Measurements from ENCODE around the gene SPATA32.
"Not testable (repeated sequence)": the region's sequence is repeated elsewhere in the genome, so short reads cannot be mapped to it uniquely, and the experiment has no call there.

Gene SPATA32, protein sequence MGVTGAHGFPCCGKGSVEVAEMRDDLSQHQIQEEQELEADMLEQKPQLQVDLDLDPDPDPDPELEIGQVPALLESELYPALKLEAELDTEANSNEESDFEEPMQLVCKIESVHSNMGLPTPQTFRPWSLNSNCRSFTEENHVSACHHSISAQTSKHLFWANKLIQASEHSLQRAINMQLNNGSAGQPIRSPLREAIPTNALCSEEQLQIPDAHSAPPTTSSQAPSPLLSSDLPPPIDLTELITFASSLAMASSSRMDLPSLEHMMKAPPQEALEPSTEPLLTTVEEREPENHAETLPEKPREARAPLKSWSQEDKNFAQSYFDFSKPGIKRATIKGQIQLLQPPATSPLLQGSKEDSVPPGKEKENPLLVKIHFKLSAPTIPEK

DNA sequence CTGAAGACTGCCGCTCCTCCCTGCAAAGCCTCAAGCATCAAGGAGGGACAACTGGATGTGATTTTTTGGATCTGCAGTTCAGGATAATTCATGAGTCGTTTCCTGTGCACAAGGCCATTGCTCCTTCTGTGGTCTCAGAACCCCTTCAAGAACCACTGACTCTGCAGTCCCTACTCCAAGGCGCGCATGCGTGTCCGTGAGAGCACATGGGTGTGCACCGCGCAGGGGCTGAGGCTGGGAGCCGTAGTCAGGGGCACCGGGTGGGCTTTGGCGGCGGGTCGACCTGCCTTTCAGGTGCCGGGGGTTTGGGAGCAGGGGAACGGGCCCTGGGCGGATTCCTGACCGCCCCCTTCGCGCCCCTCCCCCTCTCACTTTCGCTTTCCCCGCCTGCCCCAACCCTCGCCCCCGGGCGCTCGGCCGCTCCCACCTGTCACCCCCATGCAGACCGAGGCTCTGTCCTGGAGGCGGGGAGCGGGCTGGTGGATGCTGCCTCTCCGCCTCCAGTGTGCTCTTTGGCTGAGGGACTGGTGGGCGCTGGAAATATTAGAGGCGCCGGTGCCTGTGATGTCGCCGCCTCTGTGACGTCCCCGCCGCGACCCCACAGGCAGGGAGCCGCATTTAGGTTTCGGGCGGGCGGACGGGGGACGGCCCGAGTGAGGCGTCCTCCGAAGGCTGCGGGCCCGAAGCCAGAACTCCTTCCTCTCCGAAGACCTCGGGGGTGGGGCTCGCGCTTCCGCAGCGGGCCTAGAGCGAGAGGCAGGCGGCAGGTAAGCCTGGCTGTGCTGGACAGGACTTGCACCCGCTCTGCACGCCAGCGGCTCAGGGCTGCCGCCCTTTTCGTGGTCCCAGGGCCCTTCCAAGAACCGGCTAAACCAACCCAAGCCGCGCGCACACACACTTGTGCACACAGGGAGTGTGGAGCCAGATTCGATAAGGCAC is at the start of gene SPATA32:
Gene SPATA32 (minus strand): TSS at position 518 of the 939 bp plus-strand sequence. CDS start 78 bp downstream, at position 440.
- DNase-seq: no peak

DNA sequence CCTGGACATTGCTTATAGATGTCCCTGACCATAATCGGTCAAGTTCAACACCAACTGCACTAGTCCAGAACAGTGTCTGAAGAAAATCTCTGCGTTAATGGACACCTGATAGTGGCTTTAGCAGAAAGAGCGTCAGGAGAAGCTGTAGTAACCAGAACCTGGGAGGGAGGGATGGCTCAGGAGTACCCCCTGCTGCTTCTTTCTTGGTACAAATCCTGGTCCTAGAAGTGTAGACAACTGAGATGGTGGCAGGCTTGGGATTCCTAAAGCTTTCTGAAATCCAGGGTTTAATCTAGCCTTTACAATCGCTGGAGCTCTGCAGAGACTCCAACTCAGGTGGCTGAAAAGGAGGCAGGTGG is 49.5 kb upstream of the SPATA32 start:
- DNase-seq: no peak

DNA sequence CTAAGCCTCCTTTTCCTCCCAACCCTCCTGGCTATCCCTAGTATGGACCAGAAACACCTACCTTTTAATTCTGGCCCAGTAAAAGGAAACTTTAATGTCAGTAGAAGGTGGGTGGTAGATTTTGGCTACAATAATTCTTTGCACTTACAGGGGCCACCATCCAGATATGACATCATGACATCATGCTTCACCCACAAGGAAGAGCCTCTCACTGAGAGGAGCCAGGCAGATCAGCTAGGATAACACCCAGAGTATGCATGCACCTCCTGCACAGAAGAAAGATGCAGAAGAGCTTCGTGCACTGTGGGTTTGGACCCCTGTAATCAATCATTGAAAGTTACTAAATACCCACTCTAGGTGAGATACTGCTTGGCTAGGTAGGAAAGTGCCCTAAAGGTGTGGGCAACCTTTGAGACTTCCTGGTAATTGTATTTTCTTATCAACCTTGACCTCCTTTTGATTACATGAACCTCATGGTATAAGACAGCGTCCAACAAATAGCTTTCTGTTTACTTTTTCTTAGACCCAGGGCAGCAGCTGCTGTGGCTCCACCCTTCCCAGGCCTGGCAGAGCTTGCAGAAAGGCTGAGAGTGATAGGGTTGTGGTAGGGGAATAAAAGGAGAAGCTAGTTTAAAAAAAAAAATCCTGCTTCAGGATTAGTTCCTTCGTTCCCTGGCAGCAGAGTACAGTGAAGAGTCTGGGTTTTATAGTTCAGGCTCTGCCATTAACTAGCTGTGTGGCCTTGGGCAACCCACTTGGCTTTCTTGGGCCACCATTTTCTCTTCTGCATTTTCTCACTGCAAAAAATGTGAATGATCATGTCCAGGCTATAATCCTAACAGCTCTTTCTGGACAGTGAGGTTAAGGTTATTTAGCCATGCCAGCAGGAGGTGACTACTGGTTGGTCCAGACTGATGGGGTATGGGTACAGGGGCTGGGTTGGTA is 48.8 kb upstream of the SPATA32 start:
- DNase-seq: no peak

DNA sequence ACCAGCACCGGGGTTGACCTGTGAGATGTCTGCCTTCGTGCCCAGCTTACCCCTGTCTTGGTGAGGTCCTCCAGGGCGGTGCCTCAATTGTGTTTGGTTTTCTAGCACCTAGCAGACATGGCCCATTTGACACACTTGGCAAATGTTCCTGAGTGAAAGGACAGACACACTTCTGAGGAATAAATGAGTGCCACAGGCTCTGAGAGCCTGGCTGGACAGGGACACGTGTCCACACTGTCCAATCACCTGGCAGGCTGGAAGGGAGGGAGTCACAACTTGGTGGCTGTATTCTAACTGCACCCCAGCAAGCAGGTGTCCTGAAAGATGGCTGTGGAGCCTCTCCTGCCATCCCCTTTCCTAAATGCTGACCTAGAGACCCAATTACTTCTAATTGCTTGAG is 47.5 kb upstream of the SPATA32 start:
- no peak for DNase-seq

DNA sequence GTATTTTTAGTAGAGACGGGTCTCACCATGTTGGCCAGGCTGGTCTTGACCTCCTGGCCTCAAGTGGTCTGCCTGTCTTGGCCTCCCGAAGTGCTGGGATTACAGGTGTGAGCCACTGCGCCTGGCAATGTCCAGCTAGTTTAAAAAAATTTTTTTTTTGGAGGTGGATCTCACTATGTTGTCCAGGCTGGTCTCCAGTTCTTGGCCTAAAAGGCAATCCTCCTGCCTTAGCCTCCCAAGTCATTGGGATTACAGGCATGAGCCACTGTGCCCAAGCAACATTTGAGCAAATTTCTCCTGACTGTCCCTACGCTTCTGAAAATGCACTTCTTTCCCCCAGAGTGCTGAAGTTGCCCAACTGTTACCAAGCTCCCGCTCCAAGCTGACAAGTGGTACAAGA is 46.9 kb upstream of the SPATA32 start:
- no peak for DNase-seq

DNA sequence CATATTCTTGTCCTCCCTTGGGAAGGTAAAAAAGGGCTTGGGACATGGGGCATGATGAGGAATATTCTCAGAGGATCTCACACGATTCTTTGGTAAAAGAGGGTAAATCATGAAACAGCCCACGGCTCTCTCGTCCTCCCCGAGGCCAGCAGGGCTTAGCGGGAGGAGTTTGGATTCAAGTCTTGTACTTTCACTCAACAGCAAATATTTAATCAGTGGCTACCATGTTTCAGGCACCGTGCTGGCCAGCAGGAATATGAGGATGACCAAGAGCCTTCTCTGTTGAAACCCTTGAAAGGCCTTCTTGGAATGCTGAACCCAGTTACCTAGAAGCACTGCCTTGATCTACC is 46.1 kb upstream of the SPATA32 start:
- no peak for DNase-seq

DNA sequence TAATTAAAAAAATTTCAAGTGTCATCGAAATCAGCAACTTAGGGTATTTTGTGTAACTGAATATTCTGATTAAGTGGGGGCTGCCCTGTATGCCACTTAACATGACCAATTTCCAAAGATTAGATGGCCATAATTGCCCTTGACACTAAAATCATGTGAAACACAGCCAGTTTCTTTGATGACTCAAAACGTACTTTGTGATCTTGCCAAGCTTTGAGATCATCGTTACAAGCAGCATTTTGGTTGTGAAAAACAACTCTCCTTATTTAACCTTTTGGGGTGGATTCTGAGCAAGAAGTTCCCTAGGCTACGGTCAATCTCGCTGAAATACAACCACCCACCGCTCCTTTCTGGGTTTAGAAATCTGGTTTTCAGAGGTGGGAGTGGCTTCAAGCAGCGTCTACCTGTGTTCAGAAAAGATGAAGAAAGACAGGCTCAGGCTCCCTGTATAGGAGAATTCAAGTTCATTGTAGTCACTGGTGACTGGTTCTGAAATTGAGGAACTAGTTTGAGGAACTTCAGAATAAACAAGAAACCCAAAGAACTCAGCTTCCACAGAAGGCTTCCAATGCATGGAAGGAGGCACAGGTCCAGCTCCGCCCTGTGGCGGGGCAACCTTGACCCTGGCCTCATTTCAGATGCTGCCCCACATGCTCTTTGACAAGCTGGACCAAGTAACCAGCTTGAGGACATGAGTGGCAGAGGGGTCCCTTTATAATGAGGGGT is 45.6 kb upstream of the SPATA32 start:
- DNase-seq: peak; percentile 91

DNA sequence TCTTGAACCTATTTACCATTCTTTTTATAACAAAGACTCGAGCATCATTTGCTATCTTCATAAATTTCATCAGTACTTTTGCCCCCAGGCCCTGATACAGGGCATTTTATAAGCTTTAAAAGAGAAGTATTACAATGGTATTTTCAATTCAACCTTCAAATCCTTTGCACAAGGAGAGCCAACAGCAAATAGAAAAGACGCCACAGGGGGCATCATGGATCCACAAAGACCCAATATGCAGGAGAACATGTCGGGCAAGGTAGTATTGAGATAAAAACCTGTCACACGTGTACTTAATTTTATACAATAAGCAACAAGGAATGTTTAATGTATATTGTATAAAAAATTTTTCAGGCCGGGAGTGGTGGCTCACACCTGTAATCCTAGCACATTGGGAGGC is 44.7 kb upstream of the SPATA32 start:
- DNase-seq: no peak

DNA sequence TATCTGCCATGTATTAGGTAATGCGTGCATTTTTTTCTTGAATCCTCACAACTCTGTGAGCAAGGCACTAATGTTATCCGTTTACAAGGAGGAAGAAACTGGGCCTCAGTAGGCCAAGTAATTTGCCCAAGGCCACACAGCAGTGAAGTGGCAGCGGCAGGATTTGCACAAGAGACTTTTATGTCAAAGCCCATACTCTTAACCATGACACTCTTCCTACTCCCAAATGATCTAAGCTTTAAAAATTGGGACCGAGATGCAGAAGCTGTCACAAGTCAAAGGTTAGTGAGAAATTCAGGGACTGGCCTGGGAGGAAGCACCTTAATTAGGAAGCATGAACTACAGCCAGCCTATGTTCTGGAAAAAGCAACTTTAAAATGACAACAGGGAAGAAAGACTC is 44.2 kb upstream of the SPATA32 start:
- DNase-seq: no peak

DNA sequence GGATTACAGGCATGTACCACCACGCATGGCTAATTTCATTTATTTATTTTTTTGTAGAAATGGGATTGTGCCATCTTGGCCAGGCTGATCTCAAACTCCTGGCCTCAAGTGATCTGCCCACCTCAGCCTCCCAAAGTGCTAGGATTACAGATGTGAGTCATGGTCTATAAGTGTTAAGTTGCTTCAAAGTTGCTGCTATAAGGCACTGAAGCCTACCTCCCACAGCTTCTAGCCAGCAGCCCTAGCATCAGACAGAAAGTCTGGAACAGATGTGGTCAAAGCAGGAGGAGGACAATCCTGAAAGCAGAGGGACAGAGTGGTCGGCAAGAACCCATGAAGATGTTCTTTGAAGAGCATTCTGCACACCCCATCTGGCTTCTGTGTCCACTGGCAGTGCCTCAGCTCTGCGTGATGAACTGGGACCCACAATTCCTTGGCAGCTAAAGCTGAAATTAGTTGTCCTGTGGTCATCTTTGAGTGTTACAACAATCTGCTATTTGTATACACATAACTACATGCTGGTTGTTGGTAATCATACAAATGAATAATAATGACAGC is 43.7 kb upstream of the SPATA32 start:
- peak; percentile 88 for DNase-seq

DNA sequence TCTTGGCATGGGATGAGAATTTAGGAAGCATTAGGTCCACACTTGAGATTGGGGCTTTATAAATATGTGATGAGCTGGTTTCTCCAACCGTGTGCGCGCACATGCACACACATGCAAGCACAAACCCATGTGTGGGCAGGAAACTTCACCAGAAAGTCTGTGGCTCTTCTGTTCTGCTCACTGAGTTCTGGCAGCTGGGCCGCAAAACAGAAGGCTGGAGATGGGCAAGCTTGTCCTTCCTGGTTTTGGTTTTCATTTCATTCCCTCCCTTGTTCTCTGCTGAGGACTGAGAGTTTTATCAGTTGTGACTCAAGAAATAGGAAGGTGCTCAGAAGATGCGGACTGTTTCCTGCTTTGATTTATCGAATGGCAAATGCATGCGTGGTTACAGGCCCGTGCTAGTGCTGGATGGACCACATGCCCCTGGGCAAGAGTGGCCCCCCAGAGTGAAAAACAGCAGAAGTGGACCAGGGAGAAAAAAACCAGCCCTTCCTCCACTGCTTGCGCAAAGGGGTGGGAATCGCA is 40.8 kb upstream of the SPATA32 start:
- no peak for DNase-seq

DNA sequence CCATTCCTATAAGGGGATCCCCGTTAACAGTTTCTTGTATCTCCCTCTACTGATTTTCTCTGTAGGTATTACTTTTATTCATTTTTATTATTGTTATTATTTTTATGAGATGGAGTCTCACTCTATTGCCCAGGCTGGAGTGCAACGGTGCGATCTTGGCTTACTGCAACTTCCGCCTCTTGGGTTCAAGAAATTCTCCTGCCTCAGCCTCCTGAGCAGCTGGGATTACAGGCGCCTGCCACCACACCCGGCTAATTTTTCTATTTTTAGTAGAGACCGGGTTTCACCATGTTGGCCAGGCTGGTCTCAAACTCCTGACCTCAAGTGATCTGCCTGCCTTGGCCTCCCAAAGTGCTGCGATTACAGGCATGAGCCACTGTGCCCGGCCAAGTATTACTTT is 40.3 kb upstream of the SPATA32 start:
- DNase-seq: not testable (repeated sequence)

DNA sequence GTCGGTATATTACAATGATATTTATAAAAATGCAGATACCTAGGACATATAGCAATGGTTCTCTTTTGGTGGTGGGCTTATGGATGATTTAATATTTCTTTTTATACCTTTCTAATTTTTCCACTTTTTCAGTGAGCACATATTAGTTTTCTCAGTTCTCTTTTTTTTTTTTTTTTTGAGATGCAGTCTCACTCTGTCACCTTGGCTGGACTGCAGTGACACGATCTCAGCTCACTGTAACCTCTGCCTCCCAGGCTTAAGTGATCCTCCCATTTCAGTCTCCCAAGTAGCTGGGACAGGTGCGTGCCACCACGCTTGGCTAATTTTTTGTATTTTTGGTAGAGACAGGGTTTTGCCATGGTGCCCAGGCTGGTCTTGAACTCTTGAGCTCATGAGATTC is 39.8 kb upstream of the SPATA32 start:
- DNase-seq: no peak

DNA sequence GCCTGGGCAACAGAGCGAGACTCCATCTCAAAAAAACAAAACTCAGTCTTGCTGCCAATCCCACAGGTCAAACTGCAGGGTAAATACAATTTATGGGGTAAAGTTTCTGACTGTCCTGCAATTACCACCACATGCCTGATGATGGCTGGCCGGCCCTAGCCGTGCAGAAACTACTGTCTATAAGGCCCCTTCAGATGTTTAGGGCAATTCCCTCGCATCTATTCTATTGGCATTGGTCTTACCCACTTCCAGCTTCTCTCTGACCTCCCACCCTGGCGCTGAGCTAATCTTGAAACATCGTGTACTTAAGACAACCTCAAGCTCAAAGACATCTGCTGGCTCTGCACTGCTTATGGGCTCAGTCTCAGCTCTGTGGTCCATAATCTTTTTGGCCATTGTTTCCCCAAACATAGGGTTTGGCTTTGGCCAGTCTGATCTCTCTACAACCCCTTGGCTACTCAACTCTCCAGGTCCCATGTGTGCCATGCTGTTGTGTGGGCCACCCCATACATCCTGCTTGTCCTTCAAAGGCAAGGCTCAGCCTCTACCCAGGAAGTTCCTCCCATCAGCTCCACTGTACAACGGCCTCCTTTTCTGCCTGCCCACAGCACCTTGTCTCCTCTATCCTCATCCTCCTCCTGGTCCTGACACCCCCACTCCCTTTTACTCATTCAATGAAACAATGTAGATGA is 38.3 kb upstream of the SPATA32 start:
- no peak for DNase-seq

DNA sequence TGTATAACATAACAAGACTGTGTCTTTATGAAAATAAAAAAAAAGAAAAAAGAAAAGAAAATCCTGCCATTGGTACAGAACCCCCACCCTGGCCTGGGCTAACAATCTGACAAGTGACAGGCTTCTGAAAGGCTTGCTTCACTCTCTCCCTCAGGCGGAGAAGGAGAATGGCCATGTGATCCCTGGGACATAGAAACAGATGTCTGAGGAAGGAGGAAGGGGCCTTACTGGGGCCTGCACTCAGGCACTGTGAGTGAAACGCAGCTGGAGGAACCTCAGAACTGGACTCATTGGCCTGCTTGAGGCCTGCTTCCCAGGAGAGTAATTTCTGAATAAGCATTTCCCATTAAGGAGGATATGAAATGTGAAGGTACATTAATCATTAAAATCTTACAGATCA is 37.5 kb upstream of the SPATA32 start:
- DNase-seq: no peak

DNA sequence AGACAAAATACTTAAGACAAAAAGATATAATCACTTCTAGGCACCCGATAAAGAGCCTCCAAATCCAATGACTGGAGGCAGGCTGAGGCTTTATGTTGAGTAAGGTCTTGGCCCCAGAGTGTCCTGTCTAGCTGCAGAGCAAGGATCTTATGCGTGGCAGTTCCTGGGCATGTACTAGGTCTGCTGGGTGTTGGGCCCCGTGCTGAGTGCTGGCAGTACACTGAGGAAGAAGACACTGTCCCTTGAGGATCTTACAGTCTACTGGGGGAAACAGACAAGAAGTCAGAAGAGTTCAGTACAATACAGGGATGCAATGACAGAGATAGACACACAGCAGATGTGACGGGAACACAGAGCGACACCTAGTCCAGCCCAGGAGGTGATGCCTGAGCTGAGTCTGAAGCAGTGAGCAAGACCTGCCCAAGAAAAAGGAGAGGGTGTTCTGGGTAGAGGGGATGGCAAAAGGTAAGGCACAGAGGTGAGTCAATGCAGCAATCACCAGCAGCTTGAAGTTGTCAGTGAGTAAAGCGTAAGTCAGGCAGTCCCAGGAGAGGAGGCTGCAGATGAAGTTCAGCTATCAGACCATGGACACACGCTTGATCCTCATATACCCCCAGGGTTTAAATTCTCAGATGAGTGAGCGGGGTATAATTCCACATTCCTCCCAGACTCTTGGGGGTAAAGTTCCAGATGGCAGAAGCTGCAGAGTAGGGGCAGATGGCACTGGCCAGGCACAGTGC is 36.8 kb upstream of the SPATA32 start:
- no peak for DNase-seq

DNA sequence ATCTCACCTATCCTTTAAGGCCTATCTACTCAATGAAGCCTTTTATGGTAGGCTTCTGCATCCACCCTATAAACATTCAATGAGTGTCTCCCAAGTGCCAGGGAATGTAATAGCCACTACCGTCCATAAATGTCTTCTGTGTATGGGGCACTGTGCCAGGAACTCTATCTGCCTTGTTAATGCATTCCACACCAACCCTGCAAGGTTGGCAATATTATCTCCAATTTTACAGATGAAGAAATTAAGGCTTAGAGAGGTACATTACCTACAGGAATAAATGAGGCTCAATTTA is 34.9 kb upstream of the SPATA32 start:
- no peak for DNase-seq

DNA sequence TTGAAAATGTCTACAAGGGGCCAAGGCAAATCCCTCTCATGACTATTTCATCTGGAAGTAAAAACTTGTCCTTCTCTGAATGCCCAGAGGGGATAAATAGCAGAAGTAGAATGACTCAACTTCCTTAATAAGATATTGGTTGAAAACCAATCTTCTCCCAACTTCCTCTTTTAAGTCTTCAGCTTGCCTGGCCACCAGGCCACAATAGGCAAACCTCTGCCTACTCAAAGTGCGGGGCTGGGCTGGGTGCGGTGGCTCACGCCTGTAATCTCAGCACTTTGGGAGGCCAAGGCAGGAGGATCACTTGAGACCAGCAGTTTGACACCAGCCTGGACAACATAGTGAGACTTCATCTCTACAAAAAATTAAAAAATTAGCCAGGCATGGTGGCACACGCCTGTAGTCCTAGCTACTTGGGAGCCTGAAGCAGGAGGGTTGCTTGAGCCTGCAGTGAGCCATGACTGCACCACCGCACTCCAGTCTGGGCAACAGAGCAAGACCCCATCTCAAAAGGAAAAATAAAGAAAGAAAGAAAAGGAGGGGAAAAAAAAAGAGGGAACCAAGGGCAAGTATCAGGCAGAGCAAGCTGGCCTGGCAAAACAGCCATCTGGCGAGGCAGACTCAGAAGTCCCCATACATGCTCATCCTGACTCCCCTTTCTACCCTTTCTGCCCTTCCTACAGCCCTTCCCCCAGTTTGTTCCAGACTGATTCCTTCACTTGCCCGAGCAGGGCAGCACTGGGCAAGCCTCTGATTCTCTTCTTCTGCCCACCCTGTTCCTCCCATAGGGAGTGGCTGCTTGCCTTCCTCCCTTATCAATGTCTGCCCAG is 34.3 kb upstream of the SPATA32 start:
- peak; percentile 50 for DNase-seq

DNA sequence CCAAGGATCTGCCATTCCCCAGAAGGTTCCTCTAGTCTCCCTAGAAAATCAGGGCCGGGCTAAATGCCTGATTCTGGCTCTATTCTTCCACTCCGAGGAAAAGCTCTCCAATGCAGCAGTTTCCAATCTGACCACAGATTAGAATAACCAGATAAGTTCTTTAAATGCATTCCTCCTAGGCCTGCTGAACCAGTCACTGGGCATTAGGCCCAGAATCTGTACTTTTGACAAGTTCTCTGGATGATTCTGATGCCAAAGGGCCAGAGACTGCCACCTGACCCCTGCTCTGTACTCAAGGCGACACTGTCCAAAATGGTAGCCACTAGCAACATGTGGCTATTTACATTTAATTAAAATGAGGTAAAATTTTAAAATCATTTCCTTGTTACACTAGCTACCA is 32.6 kb upstream of the SPATA32 start:
- DNase-seq: peak; percentile 51
